OCI-LY3 (cell line): ENCODE measurements around the gene OBP2B.

Source experiments
- H2AFZ ChIP-seq: fragments of 200-600, 300-600 bp; shearing (Covaris generic); 2 replicates; pipeline ENCODE4 v1.6.0; 2014; ENCODE audit warnings: antibody characterized with exemption, low read depth, low read length
- H3K27ac ChIP-seq: fragments of 200-600, 300-600 bp; sonication (generic); 2 replicates; pipeline ENCODE4 v1.5.1; 2014; ENCODE audit warnings: mild to moderate bottlenecking, low read length, moderate library complexity, mixed read lengths
- H3K27me3 ChIP-seq: fragments of 200-600, 300-600 bp; sonication (generic); 2 replicates; pipeline ENCODE4 v1.6.1; 2014; ENCODE audit warnings: low read depth, low read length, mixed read lengths
- H3K36me3 ChIP-seq: fragments of 200-600, 300-600 bp; sonication (generic); replicated peaks from 2 replicates; pipeline ENCODE3; 2014; ENCODE audit warnings: low read depth, low read length, mixed read lengths
- H3K4me1 ChIP-seq: fragments of 300-600, 200-600 bp; sonication (generic); 2 replicates; pipeline ENCODE4 v1.6.1; 2014; ENCODE audit warnings: low read length, mixed read lengths
- H3K4me2 ChIP-seq: fragments of 200-600, 300-600 bp; sonication (generic); 2 replicates; pipeline ENCODE4 v1.6.1; 2014; ENCODE audit warnings: low read length, mixed read lengths
- H3K4me3 ChIP-seq: fragments of 300-600, 200-600 bp; sonication (generic); 2 replicates; pipeline ENCODE4 v1.5.1; 2014; ENCODE audit warnings: antibody characterized with exemption, mild to moderate bottlenecking, low read length, moderate library complexity
- H3K79me2 ChIP-seq: fragments of 300-600, 200-600 bp; shearing (Covaris generic); 2 replicates; pipeline ENCODE4 v1.6.1; 2014; ENCODE audit warnings: mild to moderate bottlenecking, low read length, mixed read lengths
- H3K9ac ChIP-seq: fragments of 300-600, 200-600 bp; shearing (Covaris generic); 2 replicates; pipeline ENCODE4 v1.6.0; 2014; ENCODE audit warnings: mild to moderate bottlenecking, low read length, moderate library complexity
- H3K9me3 ChIP-seq: fragments of 200-600, 300-600 bp; shearing (Covaris generic); 2 replicates; pipeline ENCODE4 v1.6.1; 2014; ENCODE audit warnings: low read length, mixed read lengths; ENCODE audit not compliant: insufficient read depth
- H4K20me1 ChIP-seq: fragments of 200-600, 300-600 bp; sonication (generic); 2 replicates; pipeline ENCODE4 v1.6.1; 2016; ENCODE audit warnings: low read length, mixed read lengths; ENCODE audit not compliant: insufficient read depth
- EZH2phosphoT487 ChIP-seq: fragments of 200-600 bp; shearing (Covaris generic); IDR thresholded peaks from 2 replicates; pipeline ENCODE4 v1.6.1; 2018; ENCODE audit warnings: antibody characterized with exemption, mixed run types, low read depth
- TF ChIP-seq, protein P1 (sequence below): fragments of 200-600, 300-600 bp; sonication (generic); IDR thresholded peaks from 2 replicates; pipeline ENCODE4 v1.5.1; 2014; ENCODE audit warnings: antibody characterized with exemption, low read length, low read depth

OBP2B gene

DNA sequence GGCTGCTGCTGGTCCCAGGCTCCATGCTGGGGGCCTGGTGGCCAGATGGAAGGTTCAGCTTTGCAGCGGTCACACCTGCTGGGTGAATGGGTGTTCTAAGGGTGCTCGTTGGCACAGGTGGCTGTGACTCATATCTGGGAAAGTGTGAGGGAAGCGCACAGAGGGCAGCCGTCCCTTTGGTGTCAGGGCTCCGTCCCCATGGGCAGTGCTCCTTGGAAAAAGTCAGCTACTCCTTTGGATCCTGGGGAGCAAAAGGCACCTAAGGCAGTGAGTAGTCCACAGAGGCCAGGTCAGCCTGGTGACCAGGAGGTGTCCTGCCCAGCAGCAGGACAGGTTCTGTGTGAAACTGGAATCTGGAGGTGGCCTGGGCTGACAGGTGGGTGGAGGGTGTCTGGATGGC, 26.9 kb downstream of the OBP2B start:
- H3K27ac ChIP-seq = no peak overlapping the region
- TF ChIP-seq, protein P1, sequence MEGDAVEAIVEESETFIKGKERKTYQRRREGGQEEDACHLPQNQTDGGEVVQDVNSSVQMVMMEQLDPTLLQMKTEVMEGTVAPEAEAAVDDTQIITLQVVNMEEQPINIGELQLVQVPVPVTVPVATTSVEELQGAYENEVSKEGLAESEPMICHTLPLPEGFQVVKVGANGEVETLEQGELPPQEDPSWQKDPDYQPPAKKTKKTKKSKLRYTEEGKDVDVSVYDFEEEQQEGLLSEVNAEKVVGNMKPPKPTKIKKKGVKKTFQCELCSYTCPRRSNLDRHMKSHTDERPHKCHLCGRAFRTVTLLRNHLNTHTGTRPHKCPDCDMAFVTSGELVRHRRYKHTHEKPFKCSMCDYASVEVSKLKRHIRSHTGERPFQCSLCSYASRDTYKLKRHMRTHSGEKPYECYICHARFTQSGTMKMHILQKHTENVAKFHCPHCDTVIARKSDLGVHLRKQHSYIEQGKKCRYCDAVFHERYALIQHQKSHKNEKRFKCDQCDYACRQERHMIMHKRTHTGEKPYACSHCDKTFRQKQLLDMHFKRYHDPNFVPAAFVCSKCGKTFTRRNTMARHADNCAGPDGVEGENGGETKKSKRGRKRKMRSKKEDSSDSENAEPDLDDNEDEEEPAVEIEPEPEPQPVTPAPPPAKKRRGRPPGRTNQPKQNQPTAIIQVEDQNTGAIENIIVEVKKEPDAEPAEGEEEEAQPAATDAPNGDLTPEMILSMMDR = no peak
- no peak for TF ChIP-seq EZH2phosphoT487
- no peaks in the 10 kb centered on the region for H3K36me3 ChIP-seq
- H3K4me3 ChIP-seq = no peak overlapping the region
- no peaks in the 10 kb centered on the region for H4K20me1 ChIP-seq
- H3K4me2 ChIP-seq = no peak overlapping the region
- H3K27me3 ChIP-seq = peaks cover 54% of the 10 kb centered on the region
- H2AFZ ChIP-seq = no peak overlapping the region
- no peaks in the 10 kb centered on the region for H3K9me3 ChIP-seq
- H3K4me1 ChIP-seq = peaks cover 6% of the 10 kb centered on the region; the same call in 1 of the 2 replicates
- no peak overlapping the region for H3K9ac ChIP-seq
- no peaks in the 10 kb centered on the region for H3K79me2 ChIP-seq

DNA sequence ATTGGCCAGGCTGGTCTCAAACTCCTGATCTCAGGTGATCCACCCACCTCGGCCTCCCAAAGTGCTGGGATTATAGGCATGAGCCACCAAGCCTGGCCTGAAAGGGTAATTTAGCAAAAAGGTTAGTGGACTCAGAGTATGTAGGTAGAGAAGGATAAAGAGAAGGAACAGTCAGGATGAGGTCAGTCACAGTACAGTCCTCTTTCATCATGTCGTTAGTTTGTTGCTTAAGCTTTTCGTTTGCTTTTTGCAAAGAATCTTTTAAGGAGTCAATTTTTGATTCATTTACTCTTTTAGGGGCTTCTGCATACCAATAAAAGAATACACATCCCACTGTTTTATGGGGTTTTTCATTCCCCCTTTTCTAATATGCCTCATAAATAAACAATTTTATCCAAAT, 27.5 kb downstream of the OBP2B start:
- Histone ChIP-seq H3K9me3 (no peaks in the 10 kb centered on the region), H4K20me1 (no peaks in the 10 kb centered on the region), H2AFZ (no peak overlapping the region), H3K4me1 (peaks cover 6% of the 10 kb centered on the region; the same call in 1 of the 2 replicates), H3K27me3 (peaks cover 59% of the 10 kb centered on the region), H3K36me3 (no peaks in the 10 kb centered on the region), H3K9ac (no peak overlapping the region), H3K4me3 (no peak overlapping the region), H3K79me2 (no peaks in the 10 kb centered on the region), H3K27ac (no peak overlapping the region), H3K4me2 (no peak overlapping the region)
- no peak for TF ChIP-seq EZH2phosphoT487
- TF ChIP-seq, protein P1 = no peak

DNA sequence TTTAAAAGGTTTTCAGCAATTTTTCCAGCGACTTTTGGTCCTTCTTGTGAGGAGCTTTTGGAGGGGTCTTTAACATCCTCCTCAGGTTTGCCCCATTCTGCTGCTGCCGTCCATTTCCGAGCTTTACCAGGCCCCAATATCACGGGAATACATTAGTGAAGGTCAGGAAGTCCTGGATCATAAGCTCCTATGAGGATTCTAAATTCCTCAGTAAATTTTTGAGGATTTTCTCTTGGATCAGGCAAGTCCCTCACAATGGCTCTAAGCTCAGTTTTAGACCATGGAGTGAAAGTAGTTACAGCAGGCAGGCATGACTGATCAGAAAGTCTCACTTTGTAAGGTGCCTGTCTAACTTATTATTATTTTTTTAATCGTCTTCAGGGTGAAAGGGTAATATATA, 28.1 kb downstream of the OBP2B start:
- no peak overlapping the region for H3K4me2 ChIP-seq

DNA sequence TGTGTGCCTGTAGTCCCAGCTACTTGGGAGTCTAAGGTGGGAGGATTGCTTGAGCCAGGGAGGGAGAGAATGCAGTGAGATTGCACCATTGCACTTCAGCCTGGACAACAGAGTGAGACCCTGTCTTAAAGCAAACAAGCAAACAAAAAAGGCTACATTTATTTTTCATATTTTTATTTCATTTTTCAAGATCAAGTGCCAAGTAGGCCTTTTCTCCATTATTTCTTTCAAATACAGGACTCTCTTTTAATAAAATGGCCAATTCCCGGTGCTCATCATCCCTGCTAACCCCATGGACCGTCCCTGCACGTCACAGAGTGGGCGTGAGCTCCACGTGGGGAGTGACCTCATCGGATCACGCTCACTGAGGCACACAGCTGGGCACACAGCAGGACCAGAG, 36.0 kb downstream of the OBP2B start:
- no peak overlapping the region for H3K4me3 ChIP-seq
- H3K27me3 ChIP-seq = peaks cover 55% of the 10 kb centered on the region
- H4K20me1 ChIP-seq = no peaks in the 10 kb centered on the region
- no peaks in the 10 kb centered on the region for H3K79me2 ChIP-seq
- H3K27ac ChIP-seq = no peak overlapping the region
- H3K36me3 ChIP-seq = no peaks in the 10 kb centered on the region
- H3K9me3 ChIP-seq = no peaks in the 10 kb centered on the region
- H3K9ac ChIP-seq = no peak overlapping the region
- no peak overlapping the region for H2AFZ ChIP-seq
- no peak for TF ChIP-seq EZH2phosphoT487
- TF ChIP-seq, protein P1 = no peak
- H3K4me1 ChIP-seq = peaks cover 20% of the 10 kb centered on the region
- no peak overlapping the region for H3K4me2 ChIP-seq

More for the DNA sequence above, 28.1 kb downstream of the OBP2B start:
- H3K79me2 ChIP-seq = no peaks in the 10 kb centered on the region
- no peak overlapping the region for H2AFZ ChIP-seq
- no peak overlapping the region for H3K4me3 ChIP-seq
- no peaks in the 10 kb centered on the region for H4K20me1 ChIP-seq
- H3K9ac ChIP-seq = no peak overlapping the region
- peaks cover 6% of the 10 kb centered on the region; the same call in 1 of the 2 replicates for H3K4me1 ChIP-seq
- H3K36me3 ChIP-seq = no peaks in the 10 kb centered on the region
- no peak for TF ChIP-seq EZH2phosphoT487
- TF ChIP-seq, protein P1 = no peak
- H3K9me3 ChIP-seq = no peaks in the 10 kb centered on the region
- H3K27me3 ChIP-seq = peaks cover 59% of the 10 kb centered on the region
- no peak overlapping the region for H3K27ac ChIP-seq
